Loucy (cell line): ENCODE results near the gene AGAP1.

ENCODE experiments used
- H2AFZ ChIP-seq: fragments of 200-600 bp; sonication (generic); 2 replicates; pipeline ENCODE4 v1.6.0; 2016; ENCODE audit warnings: antibody characterized with exemption, mild to moderate bottlenecking, low read length, moderate library complexity
- H3F3A ChIP-seq: fragments of 200-600 bp; 2 replicates; pipeline ENCODE4 v1.6.0; 2016; ENCODE audit warnings: antibody characterized with exemption, low read depth, mild to moderate bottlenecking
- H3K27me3 ChIP-seq: fragments of 200-600 bp; sonication (generic); 2 replicates; pipeline ENCODE4 v1.6.1; 2014; ENCODE audit warnings: low read length, mild to moderate bottlenecking; ENCODE audit not compliant: insufficient read depth, poor library complexity, severe bottlenecking
- H3K36me3 ChIP-seq: fragments of 200-600 bp; sonication (generic); 2 replicates; pipeline ENCODE4 v1.6.1; 2016; ENCODE audit warnings: low read length; ENCODE audit not compliant: insufficient read depth
- H3K4me1 ChIP-seq: fragments of 200-600 bp; sonication (generic); 2 replicates; pipeline ENCODE4 v1.5.1; 2014; ENCODE audit warnings: low read length, mild to moderate bottlenecking; ENCODE audit not compliant: insufficient read depth, poor library complexity, severe bottlenecking
- H3K4me2 ChIP-seq: fragments of 200-600 bp; sonication (generic); 2 replicates; pipeline ENCODE4 v1.6.0; 2014; ENCODE audit warnings: antibody characterized with exemption, low read length, low read depth, mild to moderate bottlenecking; ENCODE audit not compliant: poor library complexity, severe bottlenecking
- H3K4me3 ChIP-seq: fragments of 200-600 bp; sonication (generic); 2 replicates; pipeline ENCODE4 v1.5.1; 2014; ENCODE audit warnings: low read length, mild to moderate bottlenecking, mixed read lengths; ENCODE audit not compliant: poor library complexity, severe bottlenecking
- H3K79me2 ChIP-seq: fragments of 200-600 bp; sonication (generic); 2 replicates; pipeline ENCODE4 v1.6.1; 2014; ENCODE audit warnings: low read length; ENCODE audit not compliant: insufficient read depth
- H3K9ac ChIP-seq: fragments of 200-600 bp; sonication (generic); 2 replicates; pipeline ENCODE4 v1.6.0; 2014; ENCODE audit warnings: mild to moderate bottlenecking, low read depth, low read length, moderate library complexity; ENCODE audit not compliant: poor library complexity, severe bottlenecking
- H3K9me2 ChIP-seq: fragments of 200-600 bp; sonication (generic); replicated peaks from 2 replicates; pipeline ENCODE4 v1.6.1; 2016; ENCODE audit warnings: low read depth, low read length, mixed read lengths
- H3K9me3 ChIP-seq: fragments of 200-600 bp; sonication (generic); 2 replicates; pipeline ENCODE4 v1.6.1; 2014; ENCODE audit warnings: mild to moderate bottlenecking, antibody characterized with exemption, low read length, low read depth; ENCODE audit not compliant: insufficient read depth
- H4K20me1 ChIP-seq: fragments of 200-600 bp; sonication (generic); 2 replicates; pipeline ENCODE4 v1.6.0; 2014; ENCODE audit warnings: antibody characterized with exemption, low read length, mild to moderate bottlenecking; ENCODE audit not compliant: insufficient read depth, poor library complexity, severe bottlenecking
- CTCF ChIP-seq: fragments of 200-600 bp; sonication (generic); conservative IDR thresholded peaks from 2 replicates; pipeline ENCODE4 v1.5.1; 2014; ENCODE audit warnings: mild to moderate bottlenecking, antibody characterized with exemption, low read length
- EZH2phosphoT487 ChIP-seq: fragments of 200-600 bp; IDR thresholded peaks from 2 replicates; pipeline ENCODE4 v1.6.1; 2018; ENCODE audit warnings: antibody characterized with exemption, mild to moderate bottlenecking, moderate library complexity, borderline replicate concordance

The AGAP1 gene

GRCh38 chr2:235859651-235860050, 365.8 kb downstream of the AGAP1 start:
- H3F3A ChIP-seq: no peaks in the 10 kb centered on the region
- no peak for TF ChIP-seq EZH2phosphoT487
- TF ChIP-seq CTCF: no peak
- no peaks in the 10 kb centered on the region; the same call in 1 of the 2 replicates for H3K36me3 ChIP-seq
- no peaks in the 10 kb centered on the region for H3K9me2 ChIP-seq
- H3K4me3 ChIP-seq: no peak overlapping the region
- H2AFZ ChIP-seq: no peak overlapping the region
- no peak overlapping the region for H3K9ac ChIP-seq
- no peaks in the 10 kb centered on the region for H3K4me1 ChIP-seq
- H3K27me3 ChIP-seq: no peaks in the 10 kb centered on the region
- no peaks in the 10 kb centered on the region for H4K20me1 ChIP-seq
- H3K4me2 ChIP-seq: no peak overlapping the region
- H3K79me2 ChIP-seq: no peaks in the 10 kb centered on the region
- H3K9me3 ChIP-seq: no peaks in the 10 kb centered on the region

- no peaks in the 10 kb centered on the region for H4K20me1 ChIP-seq
- H3K79me2 ChIP-seq: no peaks in the 10 kb centered on the region
- H3K4me2 ChIP-seq: no peak overlapping the region
- H3K9me3 ChIP-seq: no peaks in the 10 kb centered on the region
- no peaks in the 10 kb centered on the region; the same call in 1 of the 2 replicates for H3K36me3 ChIP-seq
- TF ChIP-seq EZH2phosphoT487 (no peak), CTCF (no peak)
- H3K4me3 ChIP-seq: no peak overlapping the region
- no peak overlapping the region for H3K9ac ChIP-seq
- H3K9me2 ChIP-seq: no peaks in the 10 kb centered on the region
- H2AFZ ChIP-seq: no peak overlapping the region
- H3K4me1 ChIP-seq: no peaks in the 10 kb centered on the region
- H3F3A ChIP-seq: no peaks in the 10 kb centered on the region
- no peaks in the 10 kb centered on the region for H3K27me3 ChIP-seq
Observed at GRCh38 chr2:235860111-235860510, 366.3 kb downstream of the AGAP1 start.

- Histone ChIP-seq H3K36me3 (no peaks in the 10 kb centered on the region; the same call in 1 of the 2 replicates), H2AFZ (no peak overlapping the region), H3K79me2 (no peaks in the 10 kb centered on the region), H3K4me3 (no peak overlapping the region), H3F3A (no peaks in the 10 kb centered on the region), H4K20me1 (no peaks in the 10 kb centered on the region), H3K9me3 (no peaks in the 10 kb centered on the region), H3K9ac (no peak overlapping the region), H3K4me2 (no peak overlapping the region), H3K9me2 (no peaks in the 10 kb centered on the region), H3K27me3 (no peaks in the 10 kb centered on the region), H3K4me1 (no peaks in the 10 kb centered on the region)
- TF ChIP-seq EZH2phosphoT487: no peak
Observed at GRCh38 chr2:235860871-235861270, 367.0 kb downstream of the AGAP1 start.

GRCh38 chr2:235861383-235861782, 367.5 kb downstream of the AGAP1 start:
- no peak overlapping the region for H2AFZ ChIP-seq
- H3K4me2 ChIP-seq: no peak overlapping the region
- H3K9me3 ChIP-seq: no peaks in the 10 kb centered on the region
- no peaks in the 10 kb centered on the region for H4K20me1 ChIP-seq
- no peak overlapping the region for H3K4me3 ChIP-seq
- no peaks in the 10 kb centered on the region for H3K4me1 ChIP-seq
- H3K36me3 ChIP-seq: no peaks in the 10 kb centered on the region; the same call in 1 of the 2 replicates
- no peak overlapping the region for H3K9ac ChIP-seq
- H3K27me3 ChIP-seq: no peaks in the 10 kb centered on the region
- H3K79me2 ChIP-seq: no peaks in the 10 kb centered on the region
- TF ChIP-seq EZH2phosphoT487 (no peak), CTCF (no peak)
- H3K9me2 ChIP-seq: no peaks in the 10 kb centered on the region
- no peaks in the 10 kb centered on the region for H3F3A ChIP-seq
